HG03280 (cell line): ENCODE measurements around the gene PCNX3.
"Not testable (repeated sequence)": the region's sequence is repeated elsewhere in the genome, so short reads cannot be mapped to it uniquely, and the experiment has no call there.

ENCODE experiments used
- ATAC-seq: cut with Tn5 transposase; IDR thresholded peaks from one replicate; pipeline ENCODE4 v1.9.1; 2021; ENCODE audit warnings: mild to moderate bottlenecking, moderate library complexity; ENCODE audit not compliant: unreplicated experiment

PCNX3 gene

GRCh38 chr11:65637032-65637557 is 21.5 kb downstream of the PCNX3 start:
- no peak for ATAC-seq

DNA sequence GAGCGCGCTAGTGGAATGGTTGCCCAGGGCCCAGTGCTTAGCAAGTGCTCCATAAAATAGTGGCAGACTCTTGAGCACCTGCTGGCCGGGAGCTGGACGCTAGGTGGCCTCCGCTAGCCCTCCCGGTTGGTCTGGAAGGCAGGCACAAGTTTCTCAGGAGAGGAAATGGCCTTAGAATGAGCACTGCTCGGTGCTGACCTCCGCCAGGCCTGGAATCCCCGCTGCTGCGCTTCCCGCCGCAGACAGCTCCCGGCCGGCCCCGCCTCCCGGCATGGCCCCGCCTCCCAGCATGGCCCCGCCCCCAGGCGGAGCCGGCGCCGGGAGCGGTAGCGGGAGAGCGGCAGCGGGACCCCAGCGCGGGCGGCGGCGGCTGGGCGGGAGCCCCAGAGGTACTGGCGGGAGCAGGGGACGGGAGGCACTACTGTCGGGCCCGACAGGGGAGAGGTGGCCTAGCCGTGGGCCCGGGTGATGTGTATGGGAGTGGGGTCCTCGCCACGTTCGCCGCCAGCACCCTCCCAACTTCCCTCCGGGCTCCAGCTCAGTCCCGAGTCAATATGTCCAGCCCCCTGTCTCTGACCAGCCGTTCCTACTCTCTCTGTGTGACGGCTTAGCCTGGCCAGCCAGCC is 22.3 kb downstream of the PCNX3 start, which contains the start of gene SIPA1:
TSS of gene SIPA1 (plus strand) at position 308 of the 626 bp plus-strand sequence. CDS start 2,821 bp downstream, outside the sequence.
- peak; percentile 55 for ATAC-seq

- ATAC-seq, result not testable (repeated sequence)
These were observed 23.6 kb downstream of the PCNX3 start for GRCh38 chr11:65639228-65639597.

GRCh38 chr11:65639623-65640482 is 24.3 kb downstream of the PCNX3 start:
- ATAC-seq, result no peak

DNA sequence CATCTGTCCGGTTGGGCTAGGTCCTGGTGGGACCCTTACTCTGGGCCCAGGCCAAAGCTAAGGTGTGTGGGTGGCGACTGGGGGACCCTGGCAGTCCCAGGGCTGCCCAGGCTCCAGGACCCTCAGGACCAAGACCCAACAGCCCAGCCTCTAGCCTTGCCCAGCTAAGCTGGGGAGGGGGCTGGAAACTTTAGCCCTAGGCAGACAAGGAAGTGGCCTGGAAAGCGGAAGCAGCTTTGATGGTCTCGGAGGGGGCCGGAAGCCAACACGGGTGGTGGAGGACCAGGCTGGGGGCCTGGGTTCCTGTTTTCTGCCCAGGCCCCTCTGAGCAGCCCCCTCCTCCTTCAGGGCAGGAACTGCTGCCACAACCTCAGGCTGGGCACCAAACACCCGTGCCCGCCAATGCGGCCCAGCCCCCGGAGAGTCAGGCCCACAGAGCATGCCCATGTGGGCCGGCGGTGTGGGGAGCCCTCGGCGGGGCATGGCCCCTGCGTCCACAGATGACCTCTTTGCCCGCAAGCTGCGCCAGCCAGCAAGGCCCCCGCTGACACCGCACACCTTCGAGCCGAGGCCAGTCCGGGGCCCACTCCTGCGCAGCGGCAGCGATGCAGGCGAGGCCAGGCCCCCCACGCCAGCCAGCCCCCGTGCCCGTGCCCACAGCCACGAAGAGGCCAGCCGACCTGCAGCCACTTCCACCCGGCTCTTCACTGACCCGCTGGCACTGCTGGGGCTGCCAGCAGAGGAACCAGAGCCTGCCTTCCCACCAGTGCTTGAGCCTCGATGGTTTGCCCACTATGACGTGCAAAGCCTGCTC is 25.1 kb downstream of the PCNX3 start:
- ATAC-seq, result no peak

GRCh38 chr11:65641297-65642013 is 25.9 kb downstream of the PCNX3 start:
- ATAC-seq, result no peak

DNA sequence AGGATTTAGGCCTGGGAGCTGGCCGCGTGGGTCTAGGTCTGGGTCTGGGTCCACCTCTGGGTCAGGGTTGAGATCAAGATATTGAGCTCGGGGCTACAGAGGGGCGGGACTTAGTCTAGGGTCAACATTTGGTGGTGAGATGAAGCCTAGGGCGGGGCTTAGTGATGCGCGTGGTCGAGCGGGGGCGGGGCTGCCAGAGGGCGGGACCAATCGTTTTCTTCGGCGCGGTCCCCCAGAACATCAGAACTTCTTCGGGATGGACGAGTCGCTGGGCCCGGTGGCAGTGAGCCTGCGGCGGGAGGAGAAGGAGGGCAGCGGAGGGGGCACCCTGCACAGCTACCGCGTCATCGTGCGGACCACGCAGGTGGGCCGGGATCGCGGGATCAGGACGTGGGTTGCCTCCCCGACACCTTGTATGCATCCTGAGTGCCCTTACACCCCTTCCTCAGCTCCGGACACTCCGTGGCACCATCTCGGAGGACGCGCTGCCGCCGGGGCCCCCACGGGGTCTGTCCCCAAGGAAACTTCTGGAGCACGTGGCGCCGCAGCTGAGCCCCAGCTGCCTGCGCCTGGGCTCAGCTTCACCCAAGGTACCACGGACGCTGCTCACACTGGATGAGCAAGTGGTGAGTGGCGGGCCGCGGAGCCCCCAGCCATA is 26.6 kb downstream of the PCNX3 start:
- ATAC-seq, result no peak

DNA sequence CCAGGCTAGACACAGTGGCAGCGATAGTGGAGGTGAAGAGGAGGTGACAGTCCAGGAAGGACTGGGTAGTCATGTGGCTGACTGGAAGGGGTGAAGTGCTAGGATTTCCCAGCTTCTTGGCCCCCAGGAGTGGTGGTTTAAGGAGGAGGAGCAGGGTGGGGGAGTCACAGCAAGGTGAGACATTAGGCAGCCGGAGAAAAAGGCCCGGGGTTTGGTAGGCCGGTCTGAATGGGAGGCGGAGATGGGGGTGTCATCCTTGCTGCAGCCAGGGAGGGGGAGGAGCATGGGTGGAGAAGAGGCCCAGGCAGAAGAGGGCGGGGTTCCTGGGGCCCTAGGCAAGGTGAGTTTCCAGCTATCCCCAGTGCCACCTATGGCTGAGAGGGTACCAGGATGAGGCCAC is 28.4 kb downstream of the PCNX3 start:
- ATAC-seq, result no peak

DNA sequence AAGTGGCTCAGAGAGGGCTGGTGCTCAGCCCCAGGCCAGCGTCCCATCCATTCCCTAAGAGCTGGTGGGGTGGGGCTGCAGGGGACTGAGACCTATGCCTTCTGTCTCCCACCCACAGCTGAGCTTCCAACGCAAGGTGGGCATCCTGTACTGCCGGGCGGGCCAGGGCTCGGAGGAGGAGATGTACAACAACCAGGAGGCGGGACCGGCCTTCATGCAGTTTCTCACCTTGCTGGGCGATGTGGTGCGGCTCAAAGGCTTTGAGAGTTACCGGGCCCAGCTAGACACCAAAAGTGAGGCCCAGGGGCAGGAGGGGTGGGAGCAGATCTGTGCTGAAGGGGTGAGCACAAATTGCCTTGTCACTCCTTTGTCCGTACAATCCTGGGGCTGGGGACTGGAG is 29.3 kb downstream of the PCNX3 start:
- no peak for ATAC-seq

DNA sequence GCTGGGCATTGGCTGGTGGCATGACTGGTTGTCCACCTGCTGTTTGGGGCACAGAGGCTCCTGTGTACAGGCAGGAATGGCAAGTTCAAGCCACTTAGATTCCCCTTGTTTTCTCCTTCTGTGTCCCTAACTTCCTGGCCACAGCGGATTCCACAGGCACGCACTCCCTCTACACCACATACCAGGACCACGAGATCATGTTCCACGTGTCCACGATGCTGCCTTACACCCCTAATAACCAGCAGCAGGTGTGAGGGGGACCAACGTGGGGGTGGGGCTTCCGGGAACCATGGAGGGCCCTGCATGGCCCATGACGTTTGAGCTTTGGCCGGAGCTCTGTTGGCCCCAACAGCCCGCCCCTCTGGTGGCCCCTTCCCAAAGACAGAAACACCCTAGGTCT is 30.1 kb downstream of the PCNX3 start:
- ATAC-seq, result no peak

GRCh38 chr11:65646288-65646957 is 30.8 kb downstream of the PCNX3 start:
- no peak for ATAC-seq

- ATAC-seq, result no peak
These were observed 31.6 kb downstream of the PCNX3 start for GRCh38 chr11:65646958-65647701.

DNA sequence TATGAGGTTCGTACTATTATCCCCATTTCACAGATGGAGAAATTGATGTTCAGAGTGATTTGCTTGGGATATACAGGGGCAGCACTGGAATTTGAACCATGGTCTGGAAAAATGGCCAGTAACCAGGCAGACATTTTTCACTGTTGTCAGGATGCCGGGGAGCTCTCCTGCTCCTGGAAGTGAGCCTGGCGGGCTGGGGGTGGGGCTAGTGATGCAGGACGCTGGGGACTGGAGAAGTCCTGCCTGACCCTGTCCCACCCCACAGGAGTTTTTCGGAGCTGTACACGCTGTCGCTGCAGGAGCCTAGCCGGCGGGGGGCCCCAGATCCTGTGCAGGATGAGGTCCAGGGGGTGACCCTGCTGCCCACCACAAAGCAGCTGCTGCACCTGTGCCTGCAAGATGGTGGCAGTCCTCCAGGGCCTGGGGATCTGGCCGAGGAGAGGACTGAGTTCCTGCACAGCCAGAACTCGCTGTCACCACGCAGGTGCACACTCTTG is 33.5 kb downstream of the PCNX3 start:
- no peak for ATAC-seq

GRCh38 chr11:65649656-65650546 is 34.3 kb downstream of the PCNX3 start:
- ATAC-seq, result no peak

DNA sequence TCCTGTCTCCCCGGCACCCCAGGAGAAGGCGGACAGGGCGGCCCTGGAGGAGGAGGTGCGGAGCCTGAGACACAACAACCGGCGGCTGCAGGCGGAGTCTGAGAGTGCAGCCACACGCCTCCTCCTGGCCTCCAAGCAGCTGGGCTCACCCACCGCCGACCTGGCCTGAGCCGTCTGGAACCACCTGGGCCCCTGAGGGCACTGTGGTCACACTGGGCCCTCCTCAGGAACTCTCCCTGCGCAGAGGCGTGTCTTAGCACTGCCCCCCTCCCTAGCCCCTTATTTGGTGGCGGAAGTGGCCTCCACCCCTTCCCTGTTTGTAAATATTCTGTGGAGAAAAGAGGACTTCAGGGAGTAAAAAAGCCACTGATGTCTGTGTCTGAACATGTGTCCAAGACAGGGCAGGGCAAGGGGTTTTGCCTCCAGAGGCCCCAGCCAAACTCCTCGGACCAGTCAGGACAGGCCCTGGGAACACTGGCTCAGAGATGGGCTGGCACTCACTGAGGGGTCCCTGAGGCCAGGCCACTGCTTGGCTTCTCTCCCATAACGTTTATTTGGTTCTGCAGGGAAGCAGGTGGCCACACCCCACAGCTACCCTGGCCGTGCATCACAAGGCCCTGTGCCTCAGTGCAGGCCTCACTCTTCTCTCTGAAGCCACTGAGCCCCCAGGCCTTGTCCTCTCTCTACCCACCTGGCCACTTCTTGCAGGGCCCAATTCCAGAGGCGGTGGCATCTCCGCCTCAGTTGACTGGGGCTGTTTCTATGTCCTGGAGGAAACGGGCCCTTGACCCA is 35.2 kb downstream of the PCNX3 start:
- ATAC-seq, result no peak

DNA sequence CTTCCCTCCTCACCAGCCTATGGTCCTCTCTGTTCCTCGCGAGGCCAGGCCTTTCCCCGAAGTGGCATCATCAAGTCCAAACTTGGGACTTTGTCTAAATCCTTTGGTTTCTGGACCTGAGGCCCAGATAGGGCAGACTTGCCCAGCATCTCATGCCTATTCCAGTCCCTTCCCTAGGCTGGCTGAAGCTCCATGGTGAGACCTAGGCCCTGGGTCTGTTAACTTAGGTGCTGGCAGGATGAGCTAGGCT is 35.7 kb downstream of the PCNX3 start:
- ATAC-seq, result no peak
